ELF-1 (cell line): ENCODE measurements around the gene SMIM22.

Source experiments
- DNase-seq: peaks from one replicate; pipeline ENCODE4 v3.0.0-alpha.2; 2016; ENCODE audit warnings: low read depth, low spot score

The SMIM22 gene

DNA sequence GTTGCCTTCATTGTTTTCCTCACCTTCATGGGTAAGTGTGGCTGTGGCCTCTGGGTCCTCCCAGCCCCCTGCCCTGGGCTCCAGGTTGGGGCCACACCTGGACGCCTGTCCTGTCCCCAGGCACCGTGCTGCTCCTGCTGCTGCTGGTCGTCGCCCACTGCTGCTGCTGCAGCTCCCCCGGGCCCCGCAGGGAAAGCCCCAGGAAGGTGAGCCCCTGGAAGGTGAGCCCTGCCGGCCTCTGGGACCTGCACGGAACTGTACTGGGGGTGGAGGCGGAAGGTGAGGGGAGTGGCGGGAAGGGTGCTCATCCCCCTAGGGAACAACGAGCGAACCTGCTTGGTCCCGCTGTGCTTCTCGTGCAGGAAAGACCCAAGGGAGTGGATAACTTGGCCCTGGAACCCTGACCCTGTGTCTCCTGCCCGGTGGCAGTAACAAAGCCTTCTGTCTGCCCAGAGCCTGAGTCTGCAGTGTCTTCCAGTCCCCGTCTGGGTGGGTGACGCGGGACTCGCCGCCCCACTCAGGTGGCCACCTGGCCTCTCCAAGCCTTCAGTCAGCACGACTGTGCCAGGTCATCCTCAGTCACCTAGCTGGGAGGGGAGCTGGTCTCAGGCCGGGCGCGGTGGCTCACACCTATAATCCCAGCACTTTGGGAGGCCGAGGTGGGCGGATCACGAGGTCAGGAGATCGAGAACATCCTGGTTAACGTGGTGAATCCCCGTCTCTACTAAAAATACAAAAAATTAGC, 831 bp downstream of the SMIM22 start:
- DNase-seq = no peak

DNA sequence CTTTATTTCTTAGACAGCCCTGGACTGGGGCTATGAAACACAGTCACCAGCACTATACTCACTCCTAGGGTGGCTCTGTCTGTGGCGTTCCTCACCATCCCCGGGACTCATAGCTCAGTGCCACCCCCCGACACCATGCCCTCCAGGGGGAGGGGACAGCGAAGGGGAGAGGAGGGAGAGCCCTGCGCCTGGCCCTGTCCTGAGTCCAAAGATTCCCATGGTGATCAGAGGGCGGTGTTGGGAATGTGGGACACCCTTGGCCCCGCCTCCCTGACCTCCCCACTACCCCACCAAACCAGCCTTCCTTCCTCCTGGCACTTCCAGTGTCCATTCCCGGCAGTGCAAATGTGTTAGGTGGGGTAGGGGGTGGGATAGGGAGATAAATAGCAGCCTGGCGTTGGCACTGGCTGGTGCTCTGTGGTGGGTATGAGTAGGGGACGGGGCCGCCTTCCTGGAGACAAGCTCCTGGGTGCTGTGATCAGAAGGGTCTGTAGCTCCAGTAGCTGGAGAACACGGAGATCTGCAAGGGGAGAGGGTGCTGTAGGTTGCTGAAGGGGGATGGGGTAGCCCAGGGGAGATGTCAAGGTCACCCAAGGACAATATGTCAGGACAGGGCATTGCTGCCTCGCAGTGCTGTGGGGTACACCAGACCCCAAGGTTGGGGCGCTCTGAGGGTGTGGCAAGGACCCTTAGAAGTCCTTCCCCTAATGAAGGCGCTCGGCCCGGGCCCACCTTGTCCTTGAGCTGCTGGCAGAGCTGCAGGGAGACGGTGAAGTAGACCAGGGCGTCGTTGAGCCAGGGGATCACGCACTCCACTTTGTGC, 2.0 kb downstream of the SMIM22 start:
- DNase-seq = no peak

DNA sequence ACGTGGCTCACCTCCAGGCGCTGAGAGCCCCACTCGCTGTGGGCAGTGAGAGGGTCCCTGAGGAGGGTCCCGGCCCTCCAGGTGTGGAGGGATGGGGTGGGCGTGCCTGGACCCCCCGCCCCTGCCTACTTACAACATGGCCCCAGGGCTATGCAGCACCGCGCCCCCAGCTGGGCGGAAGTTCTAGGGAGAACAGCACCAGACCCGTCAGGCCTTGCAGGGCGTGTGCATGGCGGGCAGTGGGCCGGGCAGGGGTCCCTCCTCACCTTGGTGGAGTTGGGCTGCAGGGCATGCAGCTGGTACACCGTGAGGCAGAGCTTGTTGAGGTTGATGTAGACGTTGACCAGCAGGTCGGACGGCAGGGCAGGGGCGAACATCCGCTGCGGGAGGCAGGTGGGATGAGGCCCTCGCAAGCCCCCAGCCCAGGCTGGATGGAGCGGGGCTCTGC, 2.7 kb downstream of the SMIM22 start:
- no peak for DNase-seq

DNA sequence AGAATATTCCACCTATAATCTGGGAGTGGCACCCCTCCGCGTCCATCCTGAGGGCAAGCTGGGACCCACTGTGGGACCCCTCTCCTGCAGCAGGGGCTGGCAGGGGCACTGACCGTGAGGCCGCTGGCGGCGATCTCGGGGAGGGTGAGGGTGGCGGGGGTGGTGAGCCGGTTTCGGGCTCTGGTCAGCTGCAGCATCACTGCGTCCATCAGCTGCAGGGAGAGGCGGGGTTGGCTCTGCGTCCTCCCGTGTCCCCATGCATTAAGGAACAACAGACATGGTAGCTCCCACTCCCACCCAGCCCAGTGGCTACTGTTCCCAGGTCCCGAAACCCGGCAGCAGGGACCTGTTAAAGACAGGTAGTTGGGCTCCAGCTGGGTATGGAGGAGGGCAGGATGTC, 3.3 kb downstream of the SMIM22 start:
- DNase-seq = no peak

DNA sequence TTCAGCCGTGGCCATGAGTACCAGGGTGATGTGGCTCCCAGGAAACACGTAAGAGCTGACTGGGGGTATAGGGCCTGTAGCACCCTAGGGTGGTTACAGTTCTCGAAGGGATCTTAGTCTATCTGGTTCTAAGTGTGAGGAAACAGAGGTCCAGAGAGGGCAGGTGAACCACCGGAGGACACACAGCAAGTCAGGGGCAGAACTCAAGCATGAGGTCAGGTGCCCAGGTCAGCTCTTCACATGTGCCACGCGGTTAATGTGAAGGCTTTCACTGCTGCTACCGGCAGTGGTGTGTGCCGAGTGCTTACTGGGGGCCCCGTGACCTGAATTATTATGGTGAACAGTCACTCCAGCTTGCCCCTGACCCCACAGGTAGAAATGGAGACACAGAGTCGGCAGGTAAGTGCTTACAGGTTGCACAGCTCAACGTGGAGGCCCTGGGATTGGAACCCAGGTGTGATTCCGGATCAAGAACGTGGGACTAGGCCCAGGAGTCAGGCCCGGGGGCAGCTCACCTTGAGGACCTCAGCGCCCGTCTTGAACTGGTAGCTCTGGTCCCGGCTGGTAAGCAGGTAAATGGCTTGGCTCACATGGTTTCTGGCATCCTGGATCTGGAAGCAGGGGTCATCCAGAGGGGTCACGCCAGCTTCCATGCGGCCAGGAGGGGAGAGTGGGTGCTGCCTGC, 4.1 kb downstream of the SMIM22 start:
- no peak for DNase-seq

DNA sequence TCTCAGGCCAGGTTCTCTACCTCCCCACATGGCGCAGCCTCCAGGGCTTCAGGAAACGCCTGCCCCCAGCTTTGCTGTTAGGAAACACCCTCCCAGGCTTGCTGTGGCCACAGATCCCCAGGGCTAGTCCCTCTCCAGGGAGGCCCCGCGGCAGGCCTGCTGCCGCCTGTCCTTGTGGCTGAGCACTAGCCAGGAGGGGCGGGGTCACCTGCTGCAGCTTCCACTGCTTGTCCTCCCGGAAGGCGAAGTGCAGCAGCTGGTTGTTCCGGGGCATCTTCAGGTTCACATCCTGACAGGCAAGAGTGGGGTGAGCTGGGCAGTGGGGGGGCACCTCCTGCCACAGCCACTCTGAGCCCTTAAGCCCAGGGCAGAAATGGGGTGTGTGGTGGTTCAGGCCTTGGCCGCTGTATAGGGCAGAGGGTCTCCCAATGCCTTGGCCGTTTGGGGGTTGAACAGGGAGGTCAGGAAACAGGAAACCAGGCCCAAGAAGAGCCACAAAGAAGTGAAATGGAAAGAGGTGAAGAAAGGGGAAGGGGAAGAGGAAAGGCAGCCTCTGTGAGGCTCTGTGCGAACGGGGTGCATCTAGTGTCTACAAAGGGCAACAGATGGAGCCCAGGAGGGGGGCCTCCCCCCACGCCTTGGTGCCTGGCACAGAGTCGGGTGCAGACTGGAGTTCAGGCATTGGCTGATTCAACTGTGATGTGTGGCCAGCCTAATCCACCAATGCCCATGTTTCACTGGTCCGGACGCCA, 5.3 kb downstream of the SMIM22 start:
- DNase-seq = peak; percentile 44

DNA sequence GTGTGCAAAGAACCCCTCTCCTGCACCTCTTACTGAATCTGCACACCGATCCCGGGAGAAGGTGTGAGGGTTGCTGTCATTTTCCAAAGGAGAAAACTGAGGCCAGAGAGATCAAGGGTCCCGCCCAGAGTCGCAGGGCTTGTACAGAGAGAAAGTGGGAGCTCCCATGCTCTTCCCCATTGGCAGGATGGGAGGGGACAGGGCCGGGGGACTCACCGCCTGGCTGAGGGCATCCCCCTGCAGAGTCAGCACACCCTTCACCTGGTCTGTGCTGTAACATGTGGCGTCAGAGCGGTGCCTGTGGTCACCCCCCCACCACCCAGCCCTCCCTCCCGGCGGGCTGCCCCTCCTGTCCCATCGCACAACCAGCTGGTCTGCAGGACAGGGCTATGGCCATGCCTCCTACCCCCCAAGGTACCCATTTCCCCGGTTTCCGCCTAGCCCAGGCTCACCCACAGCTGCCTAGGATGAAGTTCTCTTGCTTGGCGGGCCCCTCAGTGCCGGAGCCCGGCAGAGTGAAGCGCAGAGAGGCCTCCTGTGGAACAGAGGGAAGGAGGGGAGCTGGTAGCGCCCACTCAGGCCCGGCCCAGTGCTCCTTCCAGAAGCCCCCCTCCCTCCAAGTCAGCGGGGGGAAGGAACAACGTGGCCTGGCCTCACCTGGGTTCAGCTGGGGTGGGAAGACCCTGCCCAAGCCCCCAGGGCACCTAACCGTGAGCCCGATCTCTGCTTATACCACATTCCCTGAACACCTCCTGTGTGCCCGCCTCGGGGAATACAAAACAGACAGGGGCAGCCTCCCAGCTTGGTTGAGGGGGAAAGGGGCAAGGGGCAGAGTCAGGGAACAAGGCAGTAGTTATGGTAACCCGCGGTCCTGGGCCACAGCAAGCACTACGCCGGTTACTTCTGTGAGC, 6.1 kb downstream of the SMIM22 start:
- peak; percentile 81 for DNase-seq

DNA sequence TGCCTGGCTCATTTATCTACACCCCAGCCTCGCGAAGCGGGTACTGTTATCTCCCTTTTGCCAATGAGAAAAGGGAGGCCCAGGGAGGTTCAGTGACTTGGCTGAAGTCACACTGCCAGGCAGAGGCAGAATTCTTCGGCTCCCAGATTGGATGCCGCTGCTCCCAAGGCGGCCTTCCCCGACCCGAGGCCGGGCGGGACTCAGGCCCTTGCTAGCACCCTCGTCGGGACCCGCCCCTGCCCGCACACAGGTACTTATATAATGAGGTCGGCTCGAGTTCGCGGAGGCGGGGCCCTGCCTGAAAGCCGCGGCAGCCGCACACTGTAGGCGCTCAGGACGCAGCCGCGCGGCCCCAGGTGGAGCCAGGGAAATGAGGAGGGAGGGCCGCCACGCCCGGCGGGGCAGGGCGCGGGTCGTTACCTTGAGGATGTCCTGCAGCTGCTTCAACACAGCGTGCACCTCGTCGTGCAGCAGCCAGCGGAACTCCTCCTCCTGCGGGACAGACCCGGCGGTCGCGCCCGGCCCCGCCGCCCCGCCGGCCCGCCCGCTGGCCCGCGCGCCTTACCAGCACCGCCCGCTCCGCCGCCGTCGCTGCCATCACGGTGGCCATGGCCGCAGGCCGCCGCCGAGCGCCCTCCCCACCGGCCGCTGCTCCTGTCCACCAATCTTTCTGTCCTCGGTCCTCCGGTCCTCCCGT, 6.9 kb downstream of the SMIM22 start, which contains the start of gene ROGDI:
ROGDI (minus strand) TSS at position 672 of the 697 bp plus-strand sequence; CDS start at position 610, 62 bp downstream.
- DNase-seq = peak; percentile 95

DNA sequence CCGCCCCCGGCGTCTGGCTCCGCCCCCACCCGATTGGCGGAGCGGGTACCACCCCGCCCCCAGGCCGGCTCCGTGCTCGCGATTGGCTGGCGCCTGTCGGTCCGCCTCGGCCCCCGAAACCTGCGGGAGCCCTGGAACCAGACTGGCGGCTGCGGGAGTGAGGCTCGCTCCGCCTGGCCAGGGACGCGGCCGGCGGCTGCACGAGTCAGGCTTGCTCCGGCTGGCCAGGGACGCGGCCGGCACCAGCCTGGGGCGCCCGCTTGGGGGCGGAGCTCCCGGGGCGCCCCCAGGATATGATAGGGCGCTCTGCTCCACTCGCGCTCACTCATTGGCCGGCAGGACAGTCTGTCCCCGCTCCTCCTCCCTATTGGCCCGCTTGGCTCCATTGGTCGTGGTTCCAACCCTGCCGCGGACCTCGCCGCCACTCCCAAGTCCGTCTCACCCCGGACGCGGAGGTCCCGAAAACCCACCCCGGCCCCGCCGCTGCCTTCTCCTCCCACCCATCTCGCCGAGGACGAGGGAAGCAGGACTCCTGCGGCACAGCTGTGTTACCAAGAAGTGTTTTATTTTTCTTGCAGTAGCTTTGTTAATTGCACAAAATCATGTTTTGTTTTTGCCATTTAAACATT, 7.6 kb downstream of the SMIM22 start:
- DNase-seq = peak; percentile 96

DNA sequence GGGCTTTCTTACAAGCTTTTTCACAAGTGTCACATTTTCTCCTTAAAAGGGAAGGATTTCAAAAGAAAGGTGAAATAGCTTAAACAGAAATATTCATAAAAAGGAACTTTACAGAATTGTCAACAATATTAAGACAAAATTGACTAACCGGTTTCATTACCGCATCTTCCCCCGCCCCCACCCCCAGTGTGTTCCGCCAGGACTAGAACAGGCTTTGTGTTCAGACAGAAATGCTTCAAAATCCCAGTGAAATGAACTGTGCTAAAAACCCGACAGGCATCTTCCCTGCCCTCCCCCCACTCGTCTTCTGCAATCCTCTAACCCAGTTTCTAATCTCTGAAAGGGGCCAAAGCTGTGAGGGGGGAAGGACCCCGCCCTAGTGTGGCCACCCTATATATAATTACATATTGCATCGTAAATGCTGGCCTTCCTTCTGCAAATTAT, 8.3 kb downstream of the SMIM22 start:
- no peak for DNase-seq

DNA sequence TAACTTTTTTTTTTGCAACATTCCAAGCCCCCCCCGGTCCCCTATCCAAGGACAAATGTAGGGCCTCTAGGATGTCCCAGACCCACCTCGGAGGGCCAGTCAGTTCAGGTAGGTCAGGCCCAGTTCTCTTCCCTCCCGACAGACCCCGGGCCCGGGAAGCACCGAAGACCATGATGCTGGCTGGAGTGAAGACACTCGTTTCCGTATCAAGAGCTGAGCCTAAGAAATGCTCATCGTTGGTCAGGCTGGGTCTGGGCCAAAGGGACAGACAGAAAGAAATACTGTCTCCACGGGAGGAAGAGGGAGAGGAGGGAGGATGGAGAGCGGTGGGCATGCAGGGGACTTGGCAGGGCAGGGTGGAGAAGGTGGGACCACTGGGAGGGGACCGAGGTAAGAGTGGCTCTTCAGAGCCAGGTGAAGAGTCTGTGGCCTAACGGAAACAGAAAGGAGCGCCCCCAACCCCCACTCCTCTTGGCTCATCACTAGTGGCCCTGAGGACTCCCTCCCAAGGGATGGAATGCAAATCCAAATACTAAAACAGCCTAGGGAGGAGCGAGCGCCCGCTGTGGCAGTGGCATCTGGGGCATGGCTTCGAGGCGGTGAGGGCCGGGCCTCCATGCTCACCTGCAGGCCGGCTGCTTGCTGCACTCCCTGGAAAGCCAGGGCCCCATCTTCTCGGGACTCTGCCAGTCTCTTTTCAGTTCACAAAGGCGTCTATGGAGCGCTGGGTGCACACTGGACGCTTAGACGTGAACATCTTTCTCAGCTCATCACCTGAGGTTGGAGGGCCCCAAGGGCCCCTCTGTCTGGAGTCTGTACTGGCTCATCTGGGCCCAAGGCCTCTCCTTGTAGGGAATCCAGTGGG, 9.0 kb downstream of the SMIM22 start:
- DNase-seq = no peak

DNA sequence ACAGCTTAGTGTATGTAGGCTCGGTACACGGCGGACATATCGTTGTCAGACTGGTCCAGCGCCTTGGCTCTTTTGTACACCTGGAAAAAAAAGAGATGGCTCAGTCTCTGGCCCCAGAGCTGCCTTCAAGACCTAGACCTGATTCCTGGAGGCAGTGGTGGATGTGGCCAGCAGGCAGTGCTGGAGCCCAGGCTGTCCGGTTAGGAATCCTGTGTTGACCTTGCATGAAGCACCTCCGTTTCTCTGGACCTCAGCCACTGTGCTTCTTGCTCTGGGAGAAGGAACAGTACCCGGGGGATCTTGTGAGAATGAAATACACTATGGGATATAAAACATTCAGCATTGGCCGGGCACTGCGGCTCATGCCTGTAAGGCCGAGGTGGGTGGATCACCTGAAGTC, 10.1 kb downstream of the SMIM22 start:
- DNase-seq = no peak

DNA sequence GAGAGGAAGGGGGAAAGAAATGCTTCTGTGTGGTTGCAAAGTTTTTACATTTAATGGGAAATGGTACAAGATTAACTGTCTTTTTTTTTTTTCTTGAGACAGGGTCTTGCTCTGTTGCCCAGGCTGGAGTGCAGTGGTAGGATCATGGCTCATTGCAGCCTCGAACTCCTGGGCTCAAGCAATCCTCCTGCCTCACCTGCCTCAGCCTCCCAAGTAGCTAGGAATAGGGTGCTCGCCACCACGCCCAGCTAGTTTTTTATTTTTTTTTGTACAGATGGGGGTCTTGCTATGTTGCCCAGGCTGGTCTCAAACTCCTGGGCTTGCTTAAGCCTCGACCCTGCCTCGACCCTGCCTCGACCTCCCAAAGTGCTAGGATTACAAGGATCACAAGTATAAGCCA, 11.1 kb downstream of the SMIM22 start:
- DNase-seq = no peak

DNA sequence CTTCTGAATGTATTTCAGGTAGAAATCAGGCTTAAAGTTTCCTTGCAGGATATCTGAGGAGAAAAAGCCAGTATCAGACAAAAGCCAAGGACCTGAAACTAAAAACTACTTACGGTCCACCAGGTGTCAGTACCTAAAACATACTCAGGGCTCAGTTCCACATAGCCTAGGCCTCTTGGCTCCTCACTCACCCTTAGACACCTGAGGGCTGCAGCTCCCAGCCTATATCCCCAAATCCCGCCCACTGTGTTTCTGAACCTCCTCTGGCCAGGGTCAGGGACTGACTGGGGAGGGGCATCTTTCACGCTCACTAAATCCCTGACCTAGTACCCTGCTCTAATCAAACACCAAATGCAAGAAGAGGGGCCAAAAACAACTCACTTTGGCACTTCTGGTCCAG, 16.1 kb downstream of the SMIM22 start:
- DNase-seq = no peak

DNA sequence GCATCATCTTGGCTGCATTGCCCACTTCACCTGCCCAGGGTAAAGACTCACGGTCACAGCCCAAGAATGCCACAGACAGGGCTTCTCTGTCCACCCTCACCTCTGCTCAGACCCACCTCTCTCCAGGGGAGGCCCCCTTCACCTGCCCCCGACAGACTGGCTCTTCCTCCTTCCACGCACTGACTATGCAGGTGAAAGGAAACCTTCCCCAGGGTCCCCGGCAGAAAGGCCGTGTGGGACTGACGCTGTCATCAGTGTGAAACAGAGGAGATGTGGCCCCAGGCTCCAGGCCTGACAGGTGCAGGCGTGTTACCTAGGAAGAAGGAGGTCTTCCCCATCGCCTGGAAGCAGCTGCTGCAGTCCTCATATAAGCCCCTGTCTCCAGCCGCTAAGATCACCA, 16.6 kb downstream of the SMIM22 start:
- no peak for DNase-seq

DNA sequence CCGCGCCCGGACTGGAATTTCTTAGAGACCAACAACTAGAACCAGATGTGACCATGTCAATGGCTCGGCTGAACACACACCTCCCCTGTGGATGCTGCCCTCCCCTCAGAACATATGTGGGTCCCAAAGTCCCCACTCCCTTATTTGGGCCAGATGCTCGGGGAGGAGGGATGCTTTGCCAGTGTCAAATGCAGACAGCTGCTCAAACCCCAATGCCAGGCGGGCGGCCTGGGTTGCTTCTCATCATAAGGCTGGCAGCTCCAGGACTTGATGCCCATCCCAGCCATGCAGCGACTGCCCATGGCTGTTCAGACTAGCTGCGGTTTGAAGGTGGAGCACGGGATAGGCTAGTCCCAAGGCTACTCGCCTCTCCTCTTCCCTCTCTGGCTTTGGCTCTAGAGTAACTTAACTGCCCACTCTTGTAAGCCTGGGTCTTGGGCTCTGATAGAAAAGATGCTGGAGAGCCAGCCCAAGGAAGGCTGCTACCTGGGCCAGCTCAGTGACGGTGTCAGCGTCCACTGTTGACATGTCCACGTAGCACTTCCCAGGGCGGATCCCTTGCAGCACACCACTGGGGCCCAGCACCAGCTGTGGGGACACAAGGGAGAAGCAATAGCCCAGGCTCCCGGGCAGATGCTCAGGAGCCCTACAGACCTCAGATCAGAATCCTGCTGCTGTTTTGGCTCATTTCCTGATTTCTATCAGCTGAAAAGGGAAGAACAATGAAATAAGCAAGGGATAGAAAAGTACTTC, 18.3 kb downstream of the SMIM22 start:
- no peak for DNase-seq

DNA sequence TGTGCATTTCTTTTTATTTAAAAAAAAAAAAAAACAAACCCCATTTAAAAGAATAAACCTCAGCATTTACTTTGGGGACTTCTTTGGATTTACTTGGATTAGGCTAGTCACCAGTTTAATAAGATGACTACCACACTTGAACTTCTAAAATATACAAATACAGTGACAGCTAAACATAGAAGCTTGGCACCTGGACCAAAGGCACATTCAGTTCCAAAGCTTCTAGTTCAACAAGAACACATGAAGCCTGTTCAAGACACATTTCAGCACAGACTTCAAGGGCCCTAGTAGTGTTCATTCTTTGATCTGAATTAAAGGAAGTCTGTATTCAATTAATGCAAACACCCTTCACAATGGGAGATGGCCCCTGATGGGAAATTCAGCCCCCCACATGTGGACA, 18.9 kb downstream of the SMIM22 start:
- no peak for DNase-seq
